NCI-H1092 (cell line): ENCODE results near the gene GC.
"Not testable (repeated sequence)": the region's sequence is repeated elsewhere in the genome, so short reads cannot be mapped to it uniquely, and the experiment has no call there.

Experiments
- DNase-seq: peaks from one replicate; lab custom pipeline; 2025; lab: John Stamatoyannopoulos, UW

GC gene

GRCh38 chr4:71783972-71784371 is at the start of gene GC:
TSS of gene GC (minus strand) at chr4:71784079. CDS start at chr4:71784018, 61 bp downstream.
- no peak for DNase-seq

- no peak for DNase-seq
Measured at GRCh38 chr4:71833232-71833900, 49.5 kb upstream of the GC start.

- no peak for DNase-seq
Measured at GRCh38 chr4:71832049-71832448, 48.2 kb upstream of the GC start.

- DNase-seq = no peak
Measured at GRCh38 chr4:71830497-71831190, 46.8 kb upstream of the GC start.

GRCh38 chr4:71828470-71828869 is 44.6 kb upstream of the GC start:
- no peak for DNase-seq

- no peak for DNase-seq
Measured at GRCh38 chr4:71827826-71828225, 43.9 kb upstream of the GC start.

GRCh38 chr4:71816676-71817303 is 32.9 kb upstream of the GC start:
- DNase-seq = no peak

GRCh38 chr4:71814433-71814832 is 30.6 kb upstream of the GC start:
- no peak for DNase-seq

GRCh38 chr4:71809805-71810204 is 25.9 kb upstream of the GC start:
- DNase-seq = not testable (repeated sequence)

- no peak for DNase-seq
Measured at GRCh38 chr4:71807469-71807868, 23.6 kb upstream of the GC start.

GRCh38 chr4:71805230-71805629 is 21.4 kb upstream of the GC start:
- not testable (repeated sequence) for DNase-seq

GRCh38 chr4:71804017-71804697 is 20.3 kb upstream of the GC start:
- DNase-seq = not testable (repeated sequence)

GRCh38 chr4:71785959-71786358 is 2.1 kb upstream of the GC start:
- DNase-seq = no peak

GRCh38 chr4:71784569-71785197 is 804 bp upstream of the GC start:
- no peak for DNase-seq

GRCh38 chr4:71777891-71778290 is 6.0 kb downstream of the GC start:
- no peak for DNase-seq

- DNase-seq = no peak
Measured at GRCh38 chr4:71775449-71775848, 8.4 kb downstream of the GC start.

GRCh38 chr4:71774136-71774535 is 9.7 kb downstream of the GC start:
- no peak for DNase-seq

GRCh38 chr4:71773004-71773403 is 10.9 kb downstream of the GC start:
- no peak for DNase-seq

GRCh38 chr4:71772592-71772991 is 11.3 kb downstream of the GC start:
- DNase-seq = no peak

GRCh38 chr4:71771613-71772012 is 12.3 kb downstream of the GC start:
- no peak for DNase-seq

- no peak for DNase-seq
Measured at GRCh38 chr4:71769434-71769833, 14.4 kb downstream of the GC start.

GRCh38 chr4:71768123-71768522 is 15.8 kb downstream of the GC start:
- no peak for DNase-seq
